DND-41 (cell line): ENCODE results near the gene ZNF600.
"Not testable (repeated sequence)": the region's sequence is repeated elsewhere in the genome, so short reads cannot be mapped to it uniquely, and the experiment has no call there.

Source experiments
- ATAC-seq: fragments of 200-7000 bp; cut with Tn5 transposase; 3 replicates; pipeline ENCODE4 v1.9.1; 2021; ENCODE audit warnings: low read depth; ENCODE audit not compliant: insufficient read depth
- DNase-seq: peaks from one replicate; pipeline ENCODE4 v3.0.0-alpha.2; 2020
- H2AFZ ChIP-seq: 2 replicates; pipeline ENCODE4 v1.6.0; 2012; ENCODE audit warnings: low read depth, low read length
- H3K27ac ChIP-seq: 2 replicates; pipeline ENCODE4 v1.5.1; 2012; ENCODE audit warnings: low read length, inconsistent platforms
- H3K27me3 ChIP-seq: fragments of 200-600 bp; sonication (generic); 2 replicates; pipeline ENCODE4 v1.6.0; 2012; ENCODE audit warnings: low read length, mild to moderate bottlenecking, inconsistent platforms; ENCODE audit not compliant: insufficient read depth, poor library complexity
- H3K36me3 ChIP-seq: 2 replicates; pipeline ENCODE4 v1.5.1; 2012; ENCODE audit warnings: low read length, inconsistent platforms; ENCODE audit not compliant: insufficient read depth
- H3K4me1 ChIP-seq: 2 replicates; pipeline ENCODE4 v1.5.1; 2012; ENCODE audit warnings: mild to moderate bottlenecking, low read length; ENCODE audit not compliant: insufficient read depth
- H3K4me2 ChIP-seq: 2 replicates; pipeline ENCODE4 v1.6.0; 2012; ENCODE audit warnings: mild to moderate bottlenecking, moderate library complexity, low read length, inconsistent platforms; ENCODE audit not compliant: insufficient read depth
- H3K4me3 ChIP-seq, 2 experiments: fragments of 200-600 bp in 1 of 2; shearing (Covaris generic) in 1 of 2; 2 replicates each; pipeline ENCODE4 v1.5.1; 2012 to 2016; ENCODE audit warnings: inconsistent platforms in 2 of 2, low read length in 2 of 2, mild to moderate bottlenecking in 2 of 2, low read depth in 1 of 2, moderate library complexity in 1 of 2
- H3K79me2 ChIP-seq: 2 replicates; pipeline ENCODE4 v1.6.0; 2012; ENCODE audit warnings: low read length, inconsistent platforms; ENCODE audit not compliant: insufficient read depth
- H3K9ac ChIP-seq: 2 replicates; pipeline ENCODE4 v1.6.0; 2012; ENCODE audit warnings: low read depth, mild to moderate bottlenecking, inconsistent platforms, low read length, moderate library complexity
- H3K9me3 ChIP-seq: 2 replicates; pipeline ENCODE4 v1.5.1; 2012; ENCODE audit warnings: low read length, moderate library complexity, mild to moderate bottlenecking, inconsistent platforms; ENCODE audit not compliant: insufficient read depth, severe bottlenecking
- H4K20me1 ChIP-seq: 2 replicates; pipeline ENCODE4 v1.6.0; 2012; ENCODE audit warnings: low read length; ENCODE audit not compliant: insufficient read depth
- EZH2 ChIP-seq: IDR thresholded peaks from 3 replicates; pipeline ENCODE4 v1.6.1; 2012; ENCODE audit warnings: borderline replicate concordance, low read depth, mild to moderate bottlenecking, moderate library complexity, low read length, inconsistent platforms; ENCODE audit not compliant: severe bottlenecking
- TF ChIP-seq, protein P1 (sequence below): IDR thresholded peaks from 2 replicates; pipeline ENCODE4 v1.5.1; 2012; ENCODE audit warnings: borderline replicate concordance, low read length, moderate library complexity, mild to moderate bottlenecking; ENCODE audit not compliant: poor library complexity, severe bottlenecking; ENCODE audit errors: extremely low read depth

ZNF600 gene

DNA sequence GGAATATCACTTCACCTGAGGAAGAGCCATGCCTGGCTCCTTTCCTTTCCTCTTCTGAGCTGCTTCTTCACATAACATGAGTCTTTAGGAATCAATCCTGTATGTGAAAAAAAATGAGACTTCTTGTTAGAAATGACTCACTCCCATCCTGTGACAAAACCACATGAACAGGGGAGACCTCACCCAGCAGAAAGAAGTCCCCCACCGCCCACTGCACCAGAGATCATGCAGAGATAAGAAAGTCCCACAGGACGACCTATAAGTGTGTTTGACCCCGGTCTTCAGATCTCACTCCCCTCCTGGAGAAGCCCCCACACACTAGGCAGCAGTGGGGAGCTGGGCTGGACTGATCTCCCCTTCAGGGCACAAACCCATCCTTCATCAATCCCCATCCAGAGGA, 7.8 kb downstream of the ZNF600 start:
- ATAC-seq: peak; percentile 77
- TF ChIP-seq EZH2: no peak
- TF ChIP-seq, protein P1, sequence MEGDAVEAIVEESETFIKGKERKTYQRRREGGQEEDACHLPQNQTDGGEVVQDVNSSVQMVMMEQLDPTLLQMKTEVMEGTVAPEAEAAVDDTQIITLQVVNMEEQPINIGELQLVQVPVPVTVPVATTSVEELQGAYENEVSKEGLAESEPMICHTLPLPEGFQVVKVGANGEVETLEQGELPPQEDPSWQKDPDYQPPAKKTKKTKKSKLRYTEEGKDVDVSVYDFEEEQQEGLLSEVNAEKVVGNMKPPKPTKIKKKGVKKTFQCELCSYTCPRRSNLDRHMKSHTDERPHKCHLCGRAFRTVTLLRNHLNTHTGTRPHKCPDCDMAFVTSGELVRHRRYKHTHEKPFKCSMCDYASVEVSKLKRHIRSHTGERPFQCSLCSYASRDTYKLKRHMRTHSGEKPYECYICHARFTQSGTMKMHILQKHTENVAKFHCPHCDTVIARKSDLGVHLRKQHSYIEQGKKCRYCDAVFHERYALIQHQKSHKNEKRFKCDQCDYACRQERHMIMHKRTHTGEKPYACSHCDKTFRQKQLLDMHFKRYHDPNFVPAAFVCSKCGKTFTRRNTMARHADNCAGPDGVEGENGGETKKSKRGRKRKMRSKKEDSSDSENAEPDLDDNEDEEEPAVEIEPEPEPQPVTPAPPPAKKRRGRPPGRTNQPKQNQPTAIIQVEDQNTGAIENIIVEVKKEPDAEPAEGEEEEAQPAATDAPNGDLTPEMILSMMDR: no peak
- peaks cover 8% of the 10 kb centered on the region; the same call in 1 of the 2 replicates for H3K4me1 ChIP-seq
- H3K9ac ChIP-seq: no peak overlapping the region
- no peaks in the 10 kb centered on the region for H3K27me3 ChIP-seq
- H3K9me3 ChIP-seq: no peaks in the 10 kb centered on the region
- no peak overlapping the region for H3K4me3 ChIP-seq
- no peak overlapping the region for H3K27ac ChIP-seq
- peaks cover 17% of the 10 kb centered on the region; the same call in 1 of the 2 replicates for H3K36me3 ChIP-seq
- H2AFZ ChIP-seq: no peak overlapping the region
- DNase-seq: peak; percentile 50
- H3K79me2 ChIP-seq: 0 out of 2 replicates have a peak, but pooled peaks cover 5% of the 10 kb centered on the region
- no peak overlapping the region for H3K4me2 ChIP-seq
- H4K20me1 ChIP-seq: no peaks in the 10 kb centered on the region

DNA sequence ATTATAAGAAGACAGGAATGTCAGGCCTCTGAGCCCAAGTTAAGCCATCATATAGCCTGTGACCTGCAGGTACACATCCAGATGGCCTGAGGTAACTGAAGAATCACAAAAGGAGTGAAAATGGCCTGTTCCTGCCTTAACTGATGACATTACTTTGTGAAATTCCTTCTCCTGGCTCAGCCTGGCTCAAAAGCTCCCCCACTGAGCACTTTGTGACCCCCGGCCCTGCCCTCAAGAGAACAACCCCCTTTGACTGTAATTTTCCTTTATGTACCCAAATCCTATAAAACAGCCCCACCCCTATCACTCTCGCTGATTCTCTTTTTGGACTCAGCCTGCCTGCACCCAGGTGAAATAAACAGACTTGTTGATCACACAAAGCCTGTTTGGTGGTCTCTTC, 30.1 kb downstream of the ZNF600 start:
- not testable (repeated sequence) for H3K4me3 ChIP-seq, H3K9me3 ChIP-seq

DNA sequence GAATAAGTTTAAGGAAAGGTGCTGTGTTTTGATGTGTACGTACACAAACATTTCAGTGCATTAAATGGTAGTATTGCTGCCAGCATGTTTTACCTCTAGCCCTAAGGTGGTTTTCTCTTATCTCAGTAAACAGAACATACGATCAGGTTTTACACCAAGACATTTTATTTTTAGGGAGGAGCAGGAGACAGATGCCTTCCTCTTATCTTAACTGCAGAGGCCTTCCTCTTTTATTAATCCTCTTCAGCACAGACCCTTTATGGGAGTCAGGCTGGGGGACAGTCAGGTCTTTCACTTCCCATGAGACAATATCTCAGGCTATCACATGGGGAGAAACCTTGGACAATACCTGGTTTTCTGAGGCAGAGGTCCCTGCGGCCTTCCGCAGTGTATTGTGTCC, 36.8 kb downstream of the ZNF600 start:
- ATAC-seq (no peak), DNase-seq (no peak)
- TF ChIP-seq, protein P1: no peak
- TF ChIP-seq EZH2: no peak
- Histone ChIP-seq H3K4me3 (no peak overlapping the region), H3K9ac (no peak overlapping the region), H3K27me3 (no peaks in the 10 kb centered on the region), H3K27ac (no peak overlapping the region), H2AFZ (no peak overlapping the region), H4K20me1 (no peaks in the 10 kb centered on the region), H3K4me1 (no peaks in the 10 kb centered on the region), H3K9me3 (no peaks in the 10 kb centered on the region), H3K4me2 (no peak overlapping the region), H3K36me3 (no peaks in the 10 kb centered on the region), H3K79me2 (no peaks in the 10 kb centered on the region)

More for the DNA sequence above, 30.1 kb downstream of the ZNF600 start:
- H3K4me1 ChIP-seq, DNase-seq, H2AFZ ChIP-seq, H3K36me3 ChIP-seq, H3K27me3 ChIP-seq, ATAC-seq, H3K27ac ChIP-seq, H4K20me1 ChIP-seq, H3K4me2 ChIP-seq, H3K79me2 ChIP-seq, H3K9ac ChIP-seq: not testable (repeated sequence)

DNA sequence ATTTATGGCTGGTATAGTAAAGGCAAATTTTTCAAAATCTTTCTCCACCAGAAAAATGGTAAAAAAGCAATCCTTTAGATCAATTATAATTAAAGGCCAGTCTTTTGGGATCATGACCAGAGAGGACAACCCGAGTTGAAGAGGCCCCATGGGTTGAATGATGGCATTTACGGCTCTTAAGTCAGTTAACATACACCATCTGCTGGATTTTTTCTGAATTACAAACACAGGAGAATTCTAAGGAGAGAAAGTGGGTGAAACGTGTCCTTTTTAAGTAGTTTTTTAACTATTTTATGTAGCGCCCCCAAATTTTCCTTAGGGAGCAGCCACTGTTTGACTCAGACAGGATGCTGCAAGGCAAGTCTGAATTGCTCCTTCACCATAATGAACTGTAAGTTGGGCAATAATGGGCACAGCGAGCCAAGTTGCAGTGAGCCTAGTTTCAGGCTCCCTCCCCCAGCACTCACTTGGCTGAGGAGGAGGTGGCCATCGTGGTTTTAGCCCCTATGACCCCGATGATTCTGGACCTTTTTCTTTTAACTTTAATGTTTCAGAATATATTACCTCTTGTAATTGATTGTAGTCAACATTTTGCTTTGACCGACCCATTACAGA, 38.1 kb downstream of the ZNF600 start:
- no peak overlapping the region for H3K4me3 ChIP-seq
- ATAC-seq (no peak), DNase-seq (no peak)
- no peak overlapping the region for H3K9ac ChIP-seq
- H2AFZ ChIP-seq: no peak overlapping the region
- no peaks in the 10 kb centered on the region for H4K20me1 ChIP-seq
- H3K36me3 ChIP-seq: no peaks in the 10 kb centered on the region
- H3K27me3 ChIP-seq: no peaks in the 10 kb centered on the region
- TF ChIP-seq, protein P1: peak; percentile 46
- TF ChIP-seq EZH2: no peak
- H3K79me2 ChIP-seq: no peaks in the 10 kb centered on the region
- no peaks in the 10 kb centered on the region for H3K4me1 ChIP-seq
- H3K27ac ChIP-seq: no peak overlapping the region
- no peaks in the 10 kb centered on the region for H3K9me3 ChIP-seq
- no peak overlapping the region for H3K4me2 ChIP-seq

DNA sequence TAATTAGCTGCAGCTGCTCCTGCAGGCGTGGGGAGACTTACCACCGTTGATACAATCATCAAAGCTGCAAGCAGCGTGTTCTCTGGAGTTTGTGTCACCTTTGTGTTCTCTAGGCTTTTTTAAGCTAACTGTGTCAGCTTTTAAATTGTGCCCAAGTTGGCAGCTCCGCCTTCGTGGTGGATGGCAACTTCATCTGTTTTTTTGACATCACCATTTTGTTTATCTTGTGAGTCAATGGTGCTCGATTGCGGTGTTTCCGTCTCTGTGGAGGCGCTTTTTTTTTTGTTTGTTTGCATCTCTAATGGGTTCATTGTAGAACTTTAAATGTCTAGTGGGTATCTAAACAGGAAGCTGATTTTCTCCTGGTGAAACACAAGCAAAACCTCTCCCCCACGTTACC, 40.7 kb downstream of the ZNF600 start:
- H4K20me1 ChIP-seq, H2AFZ ChIP-seq, H3K9ac ChIP-seq, H3K4me2 ChIP-seq, ATAC-seq, H3K27me3 ChIP-seq, DNase-seq, H3K9me3 ChIP-seq, H3K79me2 ChIP-seq, H3K36me3 ChIP-seq, H3K27ac ChIP-seq, H3K4me3 ChIP-seq: not testable (repeated sequence)
- H3K4me1 ChIP-seq: peaks cover 23% of the 10 kb centered on the region
